GM19397 (cell line): ENCODE data around the gene ASXL2.

Source experiments
- ATAC-seq: cut with Tn5 transposase; IDR thresholded peaks from one replicate; pipeline ENCODE4 v1.9.1; 2021; ENCODE audit warnings: mild to moderate bottlenecking, moderate library complexity; ENCODE audit not compliant: unreplicated experiment

ASXL2 gene

DNA sequence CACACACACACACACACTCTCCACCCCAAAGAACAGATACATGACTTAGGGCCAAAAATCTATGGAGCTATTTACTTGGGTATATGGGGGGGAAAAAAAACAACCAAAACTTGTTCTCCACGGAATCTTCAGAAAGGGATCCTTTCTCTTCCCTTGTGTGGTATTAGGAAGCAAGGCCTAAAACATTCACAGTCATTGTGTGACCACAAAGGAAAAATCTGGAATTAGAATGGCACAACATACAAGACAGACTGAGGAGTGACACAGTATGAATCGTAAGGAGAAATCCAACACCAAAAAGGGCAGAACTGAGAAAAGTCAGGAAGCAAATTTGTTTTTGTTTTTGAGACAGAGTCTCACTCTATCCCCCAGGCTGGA is 70.3 kb downstream of the ASXL2 start:
- ATAC-seq, result no peak

DNA sequence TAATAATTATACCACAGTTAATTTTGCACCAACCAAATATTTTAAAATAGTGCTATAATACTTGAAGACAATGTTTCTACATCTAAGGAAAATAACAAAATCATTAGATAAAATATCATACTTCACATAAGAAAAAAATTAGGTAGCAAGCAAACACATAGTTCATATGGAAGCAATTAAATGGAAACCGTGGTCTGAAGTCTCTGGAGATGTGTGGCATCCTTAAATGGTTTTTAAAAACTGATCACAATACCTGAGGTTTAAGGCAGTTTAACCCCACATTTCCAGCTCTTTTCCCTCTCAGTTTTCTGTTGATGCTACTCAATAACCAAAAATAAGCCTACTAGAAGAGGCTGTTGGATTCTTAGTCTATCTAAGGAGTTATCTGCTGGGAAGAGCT is 71.3 kb downstream of the ASXL2 start:
- no peak for ATAC-seq

DNA sequence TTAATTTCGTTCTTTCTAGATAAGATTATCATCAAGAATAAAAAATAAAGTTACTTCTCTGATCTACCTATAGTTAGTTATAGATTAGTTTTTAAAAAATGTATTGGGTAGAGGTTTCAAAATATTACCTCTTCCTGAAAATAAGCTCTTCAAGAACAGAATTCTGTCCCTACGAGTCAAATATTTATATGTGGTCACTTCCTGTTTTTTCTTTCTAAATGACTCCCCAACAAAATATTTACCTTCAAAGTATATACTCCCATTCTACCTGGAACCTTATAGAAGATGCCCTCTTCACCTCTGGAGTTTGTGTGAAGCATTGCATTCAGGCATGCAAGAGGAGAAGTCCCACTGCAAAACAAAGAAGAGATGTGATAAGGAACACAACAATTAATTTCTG is 72.3 kb downstream of the ASXL2 start:
- ATAC-seq, result no peak

DNA sequence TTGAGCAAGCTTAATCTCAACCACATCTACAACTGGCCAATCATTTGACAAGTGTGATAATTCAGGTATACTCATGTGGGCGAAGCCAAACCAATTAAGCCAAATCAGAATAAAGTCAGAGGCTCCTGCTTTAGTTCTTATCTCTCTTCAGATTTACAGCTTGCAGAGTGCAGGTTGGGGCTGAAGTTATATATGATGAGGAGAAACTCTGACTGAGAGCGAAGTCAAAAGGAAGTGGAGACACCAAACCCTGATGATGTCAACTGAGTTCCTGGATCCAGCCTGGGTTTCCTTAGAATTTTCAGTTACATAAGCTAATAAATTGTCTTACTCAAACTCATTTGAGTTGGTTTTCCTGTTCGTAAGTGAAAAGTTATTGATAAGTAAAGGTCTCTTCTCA is 73.9 kb downstream of the ASXL2 start:
- no peak for ATAC-seq

DNA sequence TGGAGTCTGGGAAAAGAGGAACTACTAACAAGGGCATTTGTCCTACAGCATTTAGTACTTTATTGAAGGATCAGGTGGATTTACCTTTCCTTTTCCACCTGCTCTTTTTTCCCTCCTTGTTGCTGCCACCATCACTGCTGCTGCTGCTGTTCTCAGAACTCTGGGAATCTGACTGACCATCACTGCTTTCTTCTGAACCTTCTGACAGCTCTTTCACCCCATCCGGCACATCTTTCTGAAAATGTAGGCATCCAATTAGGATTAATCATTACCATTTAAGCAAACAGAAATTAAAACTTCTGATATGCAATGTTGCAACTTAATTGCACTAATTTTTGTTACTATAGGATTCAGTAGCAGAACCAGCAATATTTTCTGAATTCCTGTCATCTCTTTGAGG is 79.0 kb downstream of the ASXL2 start:
- no peak for ATAC-seq

DNA sequence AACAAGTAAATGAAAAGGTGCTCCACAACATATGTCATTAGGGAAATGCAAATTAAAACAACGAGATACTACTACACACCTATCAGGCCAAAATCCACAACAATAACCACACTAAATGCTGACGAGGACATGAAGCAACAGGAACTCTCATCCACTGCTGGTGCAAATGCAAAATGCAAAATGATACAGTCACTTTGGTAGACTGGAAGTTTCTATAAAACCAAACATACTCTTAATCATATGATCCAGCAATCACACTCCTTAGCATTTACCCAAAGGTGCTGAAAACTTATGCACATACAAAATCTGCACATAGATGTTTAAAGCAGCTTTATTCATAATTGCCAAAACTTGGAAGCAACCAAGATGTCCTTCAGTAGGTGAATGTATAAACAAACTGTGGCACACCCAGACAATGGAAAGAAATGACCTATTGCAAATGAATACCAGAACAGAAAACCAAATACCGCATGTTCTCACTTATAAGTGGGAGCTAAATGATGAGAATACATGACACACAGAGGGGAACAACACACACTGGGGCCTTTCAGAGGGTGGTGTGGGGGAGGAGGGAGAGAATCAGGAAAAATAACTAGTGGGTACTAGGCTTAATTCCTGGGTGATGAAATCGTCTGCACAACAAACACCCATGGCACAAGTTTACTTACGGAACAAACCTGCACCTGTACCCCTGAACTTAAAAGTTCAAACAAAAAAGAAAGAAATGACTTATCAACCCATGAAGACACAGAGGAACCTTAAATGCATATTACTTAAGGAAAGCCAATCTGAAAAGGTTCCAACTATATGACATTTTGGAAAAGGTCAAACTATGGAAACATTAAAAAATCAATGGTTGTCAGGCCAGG is 80.4 kb downstream of the ASXL2 start:
- no peak for ATAC-seq

DNA sequence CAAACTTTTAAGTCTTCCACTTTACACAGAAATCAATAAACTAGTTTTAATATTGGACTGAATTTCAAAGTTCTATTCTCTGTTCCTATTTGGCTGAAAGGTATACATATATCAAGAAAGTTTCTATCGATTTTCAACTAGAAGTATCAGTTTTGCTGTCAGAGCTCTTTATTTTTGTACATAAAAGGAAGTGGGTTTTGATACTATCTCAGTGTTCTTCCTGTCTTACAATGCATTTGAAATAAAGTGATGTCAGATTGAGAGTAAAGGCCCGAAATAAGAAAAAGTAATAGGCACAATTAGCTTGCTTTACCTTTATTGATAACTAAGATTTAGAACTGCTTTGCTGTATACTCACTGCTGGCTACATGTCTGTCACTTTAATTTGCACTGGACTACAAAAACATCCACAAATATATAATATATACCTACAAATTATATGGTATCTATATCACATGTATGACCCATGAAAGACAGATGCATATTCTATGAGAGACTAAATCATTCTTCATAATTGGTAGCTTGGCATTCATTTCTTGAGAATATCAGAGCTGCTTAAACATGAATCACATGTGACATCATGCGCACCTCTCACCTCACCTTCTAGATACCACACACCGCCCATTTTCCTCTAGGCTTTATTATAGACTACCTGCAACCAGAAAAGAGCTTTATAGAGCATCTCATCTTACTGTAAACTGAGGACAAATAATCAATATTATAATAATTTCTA is 83.6 kb downstream of the ASXL2 start:
- no peak for ATAC-seq

DNA sequence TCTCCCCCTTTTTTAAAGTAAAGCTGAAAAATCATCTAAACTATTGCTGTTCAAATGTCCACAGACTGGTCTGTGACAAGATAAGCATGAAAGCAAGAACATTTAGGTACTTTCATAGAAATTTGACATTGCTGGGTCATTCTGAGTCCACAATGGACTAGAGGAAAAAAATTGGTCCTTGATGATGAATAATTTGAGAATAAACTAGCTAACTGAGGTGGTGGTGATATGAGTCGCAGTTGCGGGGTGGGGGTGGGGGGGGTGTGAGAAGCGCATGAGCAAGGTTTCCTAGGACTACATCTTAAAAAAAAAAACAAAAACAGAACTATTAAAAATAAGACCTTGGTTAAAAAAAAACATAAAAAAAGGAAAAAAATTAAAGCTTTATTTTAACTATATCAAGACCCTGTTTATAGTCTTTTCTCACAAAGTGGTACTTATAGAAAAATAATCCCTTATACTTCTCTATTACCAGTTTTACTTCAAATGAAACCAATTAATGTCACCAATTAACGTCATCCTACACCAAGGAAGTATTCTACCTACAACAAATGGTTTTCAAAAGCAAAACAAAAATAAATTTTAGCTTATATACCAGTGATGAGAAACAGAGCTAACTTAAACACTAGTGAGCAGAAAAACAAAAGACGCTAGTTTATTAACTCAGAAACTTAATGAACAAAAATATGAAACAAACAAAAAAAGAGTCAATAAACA is 88.1 kb downstream of the ASXL2 start:
- no peak for ATAC-seq

DNA sequence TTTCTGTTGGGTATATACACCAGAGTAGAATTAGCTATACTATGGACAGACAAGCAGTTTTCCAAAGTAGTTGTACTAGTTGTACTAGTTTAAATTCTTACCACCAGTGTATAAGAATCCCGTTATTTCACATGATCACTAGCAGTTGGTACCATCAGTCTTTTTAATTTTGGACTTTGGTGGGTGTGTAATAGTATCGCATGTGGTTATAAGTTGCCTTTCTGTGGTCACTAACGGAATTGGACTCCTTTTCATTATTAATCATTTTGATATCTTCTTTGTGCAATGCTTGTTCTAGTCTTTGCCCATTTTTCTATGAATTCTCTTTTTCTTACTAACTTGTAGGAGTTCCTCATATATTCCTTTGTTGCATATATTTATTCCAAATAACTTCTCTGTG is 89.8 kb downstream of the ASXL2 start:
- no peak for ATAC-seq

DNA sequence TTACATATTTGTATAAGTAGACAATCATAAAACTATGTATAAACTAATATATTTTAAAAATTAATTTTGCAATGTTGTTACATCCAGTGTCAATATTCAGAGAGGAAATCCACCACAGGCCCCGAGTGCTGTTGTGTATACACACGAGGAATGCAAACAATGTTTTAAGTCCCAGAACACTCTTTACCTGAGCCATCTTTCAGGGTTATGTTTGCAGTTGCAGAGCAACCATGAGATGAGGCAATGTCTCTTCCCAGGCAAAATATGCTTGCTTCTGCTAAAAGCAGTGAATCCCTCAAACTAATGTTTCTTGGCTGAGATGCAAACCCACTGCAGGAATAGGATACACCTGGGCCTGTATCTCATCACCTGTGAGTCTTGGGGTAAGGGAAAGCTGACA is 91.3 kb downstream of the ASXL2 start:
- no peak for ATAC-seq

DNA sequence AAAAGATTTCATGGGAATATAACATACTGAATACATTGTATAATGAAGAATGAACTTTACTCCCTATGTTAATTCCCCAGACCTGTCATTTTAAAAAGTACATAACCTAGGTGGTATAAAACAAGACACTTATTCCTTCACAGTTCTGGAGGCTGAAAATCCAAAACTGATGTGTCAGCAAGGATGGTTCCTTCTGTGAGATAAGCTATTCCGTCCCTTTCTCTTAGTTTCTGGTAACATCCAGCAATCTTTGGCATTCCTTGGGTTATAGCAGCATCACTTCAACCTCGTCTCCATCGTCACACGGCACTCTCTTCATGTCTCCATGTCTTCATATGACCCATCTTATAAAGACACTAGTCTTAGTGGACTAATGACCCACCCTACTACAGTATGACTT is 93.9 kb downstream of the ASXL2 start:
- no peak for ATAC-seq

DNA sequence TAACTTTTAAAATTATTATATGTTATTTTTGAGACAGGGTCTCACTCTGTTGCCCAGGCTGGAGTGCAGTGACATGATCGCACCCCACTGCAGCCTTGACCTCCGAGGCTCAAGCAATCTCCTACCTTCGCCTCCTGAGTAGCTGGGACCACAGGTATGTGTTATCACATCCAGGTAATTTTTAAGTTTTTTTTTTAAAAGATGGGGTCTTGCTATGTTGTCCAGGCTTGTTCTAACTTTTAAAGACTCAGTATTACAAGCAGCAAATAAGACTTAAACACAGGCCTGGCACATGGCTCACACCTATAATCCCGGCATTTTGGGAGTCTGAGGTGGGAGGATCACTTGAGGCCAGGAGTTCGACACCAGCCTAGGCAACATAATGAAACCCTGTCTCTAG is 101.2 kb downstream of the ASXL2 start:
- ATAC-seq, result no peak

DNA sequence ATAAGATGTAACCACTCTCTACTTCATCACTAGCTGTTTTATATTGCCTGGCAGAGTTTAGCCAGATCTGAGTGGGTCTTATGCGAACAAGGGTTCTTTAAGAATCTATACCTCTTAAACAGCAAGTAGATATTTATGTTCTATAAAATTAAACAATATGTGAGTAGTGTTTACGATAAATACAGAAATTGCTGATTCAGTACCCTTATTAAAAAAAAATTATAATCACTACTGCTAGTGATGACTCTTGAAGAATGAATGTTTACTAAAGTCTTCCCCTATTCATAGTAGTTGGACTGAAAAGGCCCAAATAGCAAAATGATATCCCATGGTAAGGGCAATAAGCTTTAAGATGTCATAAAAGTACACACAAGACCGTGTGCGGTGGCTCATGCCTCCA is 106.2 kb downstream of the ASXL2 start:
- no peak for ATAC-seq

DNA sequence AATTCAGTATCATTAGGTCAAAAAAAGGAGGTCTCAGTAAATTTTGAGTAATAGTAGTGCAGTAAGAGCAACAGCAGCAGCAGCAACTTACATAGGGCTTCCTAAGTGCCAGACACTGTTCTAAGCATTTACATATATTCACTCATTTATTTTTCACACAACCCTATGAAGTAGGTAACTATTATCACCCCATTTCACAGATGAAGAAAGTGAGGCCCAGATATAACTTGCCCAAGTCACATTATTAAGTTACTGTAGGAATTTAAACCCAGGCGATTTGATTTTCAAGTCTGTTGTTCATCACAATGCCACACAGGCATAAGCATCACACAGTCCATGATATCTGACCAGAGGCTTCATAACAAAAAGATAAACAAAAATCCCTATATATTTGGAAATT is 114.7 kb downstream of the ASXL2 start:
- ATAC-seq, result no peak

DNA sequence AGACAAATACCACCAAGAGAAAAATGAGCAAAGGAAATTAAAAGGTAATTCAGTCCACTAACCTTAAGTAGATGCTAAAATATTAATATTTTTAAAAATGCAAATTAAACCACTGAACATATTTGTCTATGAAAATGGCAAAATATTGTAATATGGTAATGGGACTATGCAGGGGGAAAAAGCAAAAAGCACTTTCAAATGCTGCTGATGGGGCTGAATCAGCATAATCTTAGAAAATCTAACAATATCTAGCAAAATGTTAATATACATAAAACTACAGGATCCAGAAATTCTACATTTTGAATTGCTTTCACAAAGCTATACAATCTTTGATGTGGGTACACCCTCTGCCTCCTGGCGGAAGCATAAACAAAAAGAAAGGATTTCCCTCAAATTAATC is 118.0 kb downstream of the ASXL2 start:
- ATAC-seq, result no peak

DNA sequence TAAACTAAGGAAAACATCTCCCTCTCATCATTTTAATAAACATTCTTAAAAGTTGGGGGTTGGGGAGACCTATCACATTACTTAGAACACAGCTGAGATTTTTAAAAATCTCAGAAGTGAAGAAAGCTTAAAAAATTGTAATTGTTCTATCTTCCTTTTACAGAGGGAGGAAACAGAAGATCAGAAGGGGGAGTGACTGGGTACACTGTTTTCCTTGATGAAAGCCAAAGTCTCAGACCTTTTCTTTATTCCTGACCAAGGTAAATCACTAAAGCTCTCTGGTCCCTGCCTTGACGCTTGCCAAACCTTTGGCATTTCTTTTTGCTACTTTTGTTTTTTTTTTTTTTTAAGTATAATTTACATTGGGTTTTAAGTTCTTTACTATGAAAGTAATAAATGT is 119.9 kb downstream of the ASXL2 start:
- ATAC-seq, result no peak

DNA sequence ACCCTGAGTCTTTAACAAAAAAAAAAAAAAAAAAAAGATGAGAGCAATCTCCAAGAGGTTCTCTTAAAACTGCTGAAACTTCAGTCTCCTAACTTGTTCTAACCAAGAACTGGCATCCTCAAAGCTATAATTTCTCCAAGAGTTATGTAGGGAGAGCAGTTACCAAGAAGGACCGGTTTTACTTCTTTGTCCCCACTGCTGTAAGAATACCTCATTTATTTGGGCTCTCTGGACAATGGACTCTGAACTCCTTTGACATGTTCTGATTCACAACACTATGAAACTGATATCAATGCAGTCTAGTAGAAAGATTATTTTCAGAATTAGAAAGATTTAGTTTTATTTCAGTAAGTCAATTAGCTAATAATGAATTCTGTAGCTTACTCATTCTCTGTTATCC is 120.4 kb downstream of the ASXL2 start:
- no peak for ATAC-seq

DNA sequence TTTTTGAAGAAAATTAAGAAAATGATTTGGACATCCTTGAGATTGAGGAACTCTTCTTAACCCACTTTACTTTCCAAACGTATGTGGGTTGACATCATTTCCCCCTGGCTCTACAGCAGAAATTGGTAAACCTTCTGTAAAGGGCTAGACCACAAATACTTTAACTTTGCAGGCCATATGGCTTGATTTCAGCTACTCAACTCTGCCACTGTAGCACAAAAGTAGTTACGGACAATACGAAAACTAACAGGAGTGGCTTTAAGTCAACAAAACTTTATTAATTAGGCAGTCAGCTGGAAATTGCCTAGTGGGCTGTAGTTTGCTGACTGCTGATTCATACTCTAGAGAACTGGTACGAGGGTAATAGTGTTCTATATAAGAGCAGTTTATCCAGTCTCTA is 121.8 kb downstream of the ASXL2 start:
- ATAC-seq, result no peak

DNA sequence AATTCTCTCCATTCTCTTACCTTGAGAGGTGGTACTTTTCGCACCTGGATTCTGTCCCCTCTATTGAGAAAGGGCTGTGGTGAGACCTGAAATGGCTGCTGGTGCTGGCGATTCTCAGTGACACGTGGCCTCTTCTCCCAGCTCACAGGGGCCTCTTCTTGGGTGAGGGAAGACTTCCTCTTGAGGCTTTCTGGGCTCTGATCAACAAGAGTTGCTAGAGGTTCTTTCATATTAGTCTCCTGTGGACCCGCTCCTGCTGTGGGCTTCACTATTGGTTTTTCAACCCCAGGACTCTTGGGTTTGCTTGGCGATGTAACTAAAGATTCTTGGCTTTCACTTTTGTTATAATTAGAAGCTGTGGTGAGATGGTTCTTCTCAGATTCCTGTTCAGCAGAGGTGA is 128.6 kb downstream of the ASXL2 start:
- no peak for ATAC-seq

DNA sequence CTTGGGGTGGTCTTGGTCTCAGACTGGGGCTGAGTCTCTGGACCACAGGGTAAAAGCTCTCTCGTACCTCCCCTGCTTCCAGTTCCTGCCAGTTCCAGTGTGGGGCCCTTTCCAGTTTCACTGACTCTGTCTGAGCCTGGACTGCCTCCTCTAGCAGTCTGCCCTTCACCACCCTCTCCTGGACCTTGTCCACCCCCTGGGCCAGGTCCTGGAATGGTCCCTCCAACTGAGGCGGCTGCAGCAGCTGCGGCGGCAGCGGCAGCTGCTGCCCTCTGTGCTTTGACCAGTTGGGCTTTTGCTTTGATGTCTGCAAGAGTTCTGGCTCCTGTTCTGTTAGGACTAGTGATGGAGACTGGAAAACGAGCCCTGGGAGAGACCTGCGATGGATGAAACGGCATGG is 134.2 kb downstream of the ASXL2 start:
- ATAC-seq, result no peak

DNA sequence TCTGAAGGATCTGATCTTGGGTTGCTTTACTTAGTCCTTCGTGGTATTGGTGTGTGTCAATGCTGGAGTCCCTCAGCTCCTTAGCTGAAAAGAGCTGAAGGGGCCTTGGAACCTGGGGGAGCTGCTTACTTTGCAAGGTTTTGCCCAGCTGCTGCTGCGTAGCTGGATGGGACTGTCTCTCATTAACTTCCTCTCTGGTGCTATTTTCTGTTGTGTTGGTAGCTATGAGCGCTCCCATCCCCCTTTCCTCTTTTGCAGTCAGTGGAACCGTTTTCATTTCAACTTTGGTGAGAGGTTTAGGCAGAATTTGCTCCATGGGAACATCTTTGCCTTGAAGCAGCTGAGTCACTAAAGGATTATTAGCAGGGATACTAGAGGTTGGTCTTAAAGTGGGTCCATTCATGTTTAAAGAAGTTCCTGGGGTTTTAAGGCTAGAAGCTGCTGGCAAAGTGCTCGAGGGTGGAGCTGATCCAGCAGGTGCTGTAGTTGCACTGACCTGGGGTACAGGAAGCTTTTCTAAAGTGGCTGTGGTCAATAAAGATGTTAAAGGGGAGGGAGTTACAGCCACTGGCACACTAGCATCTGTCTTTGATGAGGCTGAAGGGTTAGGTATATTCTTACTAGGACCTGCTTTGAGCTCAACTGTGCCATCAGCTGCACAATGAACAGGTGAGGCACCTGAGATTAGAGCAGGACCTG is 135.0 kb downstream of the ASXL2 start:
- no peak for ATAC-seq
